Endothelial cell of umbilical vein (primary cell): ENCODE data around the gene PPP5C. TPM values are rescaled to one million over a fixed set of nuclear protein-coding genes. Genes with fewer than 3 reads are reported as not detected.

Experiments used
- BruUV-seq: library from RNA; stranded (reverse); fragments of 400-500 nt; replicated peaks from 2 replicates; lab custom pipeline; 2021; lab: Mats Ljungman, UMichigan
- CTCF ChIA-PET: fragments of 300-600, 350-600 bp; sonication (Branson Sonifier 250); formaldehyde crosslinking; loops from one replicate; lab custom pipeline; 2021; ENCODE audit warnings: antibody characterized with exemption, inconsistent platforms; lab: Charles Lee
- POLR2A ChIA-PET: fragments of 300-600, 350-600 bp; sonication (Branson Sonifier 250); formaldehyde crosslinking; loops from one replicate; lab custom pipeline; 2021; ENCODE audit warnings: antibody characterized with exemption, inconsistent platforms; lab: Charles Lee
- DNase-seq: peaks from one replicate; pipeline ENCODE4 v3.0.0-alpha.2; 2011; ENCODE audit warnings: low read depth, low spot score
- FAIRE-seq: peaks from 2 replicates; lab custom pipeline; 2011; peaks lifted over from hg19 to GRCh38; lab: Jason Lieb, UNC
- H2AFZ ChIP-seq: 2 replicates; pipeline ENCODE4 v1.6.0; 2012; ENCODE audit warnings: low read depth, low read length, control low read depth, inconsistent platforms
- H3K27ac ChIP-seq: 2 replicates; pipeline ENCODE4 v1.5.1; 2011; ENCODE audit warnings: low read depth, mild to moderate bottlenecking, control low read depth, low read length, moderate library complexity; ENCODE audit not compliant: insufficient read depth
- H3K27me3 ChIP-seq, 2 experiments: 2 replicates each; pipeline versions ENCODE4 v1.6.0 to v1.6.1; 2011; ENCODE audit warnings: low read length in 2 of 2, mixed read lengths in 1 of 2; ENCODE audit not compliant: control insufficient read depth in 2 of 2, insufficient read depth in 2 of 2
- H3K36me3 ChIP-seq, 2 experiments: 2 replicates in 1 of 2; 3 replicates in 1 of 2; pipeline ENCODE4 v1.5.1; 2011; ENCODE audit warnings: low read length in 2 of 2, mild to moderate bottlenecking in 1 of 2, moderate library complexity in 1 of 2; ENCODE audit not compliant: control insufficient read depth in 2 of 2, insufficient read depth in 2 of 2; ENCODE audit errors: extremely low read depth in 1 of 2
- H3K4me1 ChIP-seq: 3 replicates; pipeline ENCODE4 v1.5.1; 2011; ENCODE audit warnings: mild to moderate bottlenecking, low read length; ENCODE audit not compliant: control insufficient read depth, insufficient read depth; ENCODE audit errors: extremely low read depth
- H3K4me2 ChIP-seq: 2 replicates; pipeline ENCODE4 v1.6.1; 2011; ENCODE audit warnings: low read length, control low read depth, mixed read lengths; ENCODE audit not compliant: insufficient read depth
- H3K4me3 ChIP-seq, 3 experiments: fragments of 200-600 bp in 1 of 3; sonication (generic), shearing (Covaris generic) in 1 of 3; replicated peaks in 1 of 3; 2 replicates each; pipeline ENCODE4 v1.5.1; 2011 to 2016; ENCODE audit warnings: control low read depth in 3 of 3, low read length in 3 of 3, mild to moderate bottlenecking in 2 of 3, inconsistent platforms in 1 of 3, low read depth in 1 of 3, moderate library complexity in 1 of 3; ENCODE audit not compliant: insufficient read depth in 1 of 3
- H3K79me2 ChIP-seq: 2 replicates; pipeline ENCODE4 v1.6.0; 2012; ENCODE audit warnings: low read length, inconsistent platforms; ENCODE audit not compliant: control insufficient read depth, insufficient read depth
- H3K9ac ChIP-seq: replicated peaks from 2 replicates; pipeline ENCODE3; 2011; ENCODE audit warnings: low read length, control low read depth; ENCODE audit not compliant: insufficient read depth; ENCODE audit errors: extremely low read depth
- H3K9me1 ChIP-seq: replicated peaks from 3 replicates; pipeline ENCODE4 v1.6.0; 2011; ENCODE audit warnings: mild to moderate bottlenecking, low read length; ENCODE audit not compliant: control insufficient read depth, insufficient read depth; ENCODE audit errors: extremely low read depth
- H3K9me3 ChIP-seq: replicated peaks from 2 replicates; pipeline ENCODE4 v1.5.1; 2012; ENCODE audit warnings: low read length, inconsistent platforms; ENCODE audit not compliant: control insufficient read depth, insufficient read depth
- H4K20me1 ChIP-seq: replicated peaks from 2 replicates; pipeline ENCODE3; 2011; ENCODE audit warnings: mild to moderate bottlenecking, low read length; ENCODE audit not compliant: control insufficient read depth, insufficient read depth; ENCODE audit errors: extremely low read depth
- EZH2 ChIP-seq: IDR thresholded peaks from 2 replicates; pipeline ENCODE4 v1.6.1; 2012; ENCODE audit warnings: borderline replicate concordance, low read depth, mild to moderate bottlenecking, moderate library complexity, low read length, inconsistent platforms; ENCODE audit not compliant: severe bottlenecking
- FOS ChIP-seq: IDR thresholded peaks from 2 replicates; pipeline ENCODE4 v1.6.1; 2011; ENCODE audit warnings: mild to moderate bottlenecking, low read length, moderate library complexity, borderline replicate concordance; ENCODE audit not compliant: insufficient read depth
- GATA2 ChIP-seq: IDR thresholded peaks from 2 replicates; pipeline ENCODE4 v1.7.0; 2011; ENCODE audit warnings: low read depth, mild to moderate bottlenecking, moderate library complexity, mixed read lengths, low read length; ENCODE audit not compliant: insufficient read length, insufficient read depth
- JUN ChIP-seq: IDR thresholded peaks from 2 replicates; pipeline ENCODE4 v1.6.1; 2011; ENCODE audit warnings: borderline replicate concordance, low read depth; ENCODE audit not compliant: insufficient read length, insufficient read depth
- MYC ChIP-seq: IDR thresholded peaks from one replicate; pipeline ENCODE4 v1.6.1; 2011; ENCODE audit warnings: mild to moderate bottlenecking, low read depth, low read length
- POLR2A ChIP-seq: IDR thresholded peaks from 2 replicates; pipeline ENCODE4 v1.6.1; 2012; ENCODE audit warnings: low read depth, mild to moderate bottlenecking, control low read depth, low read length
- POLR2AphosphoS5 ChIP-seq: IDR thresholded peaks from 2 replicates; pipeline ENCODE4 v1.6.1; 2012; ENCODE audit warnings: low read depth, mild to moderate bottlenecking, control low read depth, low read length, moderate library complexity; ENCODE audit not compliant: insufficient read depth
- dilution Hi-C: fragments of 300-500 bp; cut with MboI; formaldehyde crosslinking; loops from one replicate; pipeline ENCODE4 v1.15.0; 2019; ENCODE audit warnings: low sequenced_read_pairs; ENCODE audit not compliant: extremely low pct_ligation_motif_present
- intact Hi-C: fragments of 100-400 bp; cut with micrococcal nuclease; formaldehyde crosslinking; loops from one replicate; pipeline ENCODE4 v1.10.0; 2022
- polyA plus RNA-seq, 4 experiments: library from polyadenylated mRNA; depleted of rRNA in 3 of 4; stranded (reverse) in 3 of 4; unstranded in 1 of 4; fragments of >200 nt; gene quantifications; 2 replicates each; pipeline versions ENCODE4 v1.2.1 to v1.2.3, GENCODE V29; 2011 to 2012; ENCODE audit warnings: missing spikeins in 1 of 4
- total RNA-seq: library from RNA; stranded (reverse); gene quantifications from 2 replicates; pipeline ENCODE4 v1.2.3, GENCODE V29; 2021
- TF ChIP-seq, protein P1 (sequence below), 2 donors: IDR thresholded peaks; 1 replicate in 1 of 2; 2 replicates in 1 of 2; pipeline ENCODE4 v1.5.1; 2011; ENCODE audit warnings: low read length in 2 of 2, mild to moderate bottlenecking in 2 of 2, moderate library complexity in 2 of 2, control low read depth in 1 of 2, inconsistent platforms in 1 of 2, low read depth in 1 of 2; ENCODE audit not compliant: insufficient read depth in 1 of 2; ENCODE audit errors: extremely low read depth in 1 of 2
- TF ChIP-seq, protein P2 (sequence below): IDR thresholded peaks from 2 replicates; pipeline ENCODE4 v1.6.1; 2011; ENCODE audit not compliant: insufficient read depth, insufficient read length

Gene PPP5C
- total and polyA plus RNA-seq, 2 donors (not counting 3 experiments of a cell fraction or from before 2014, with no cell fraction given): 114 to 172 TPM

DNA sequence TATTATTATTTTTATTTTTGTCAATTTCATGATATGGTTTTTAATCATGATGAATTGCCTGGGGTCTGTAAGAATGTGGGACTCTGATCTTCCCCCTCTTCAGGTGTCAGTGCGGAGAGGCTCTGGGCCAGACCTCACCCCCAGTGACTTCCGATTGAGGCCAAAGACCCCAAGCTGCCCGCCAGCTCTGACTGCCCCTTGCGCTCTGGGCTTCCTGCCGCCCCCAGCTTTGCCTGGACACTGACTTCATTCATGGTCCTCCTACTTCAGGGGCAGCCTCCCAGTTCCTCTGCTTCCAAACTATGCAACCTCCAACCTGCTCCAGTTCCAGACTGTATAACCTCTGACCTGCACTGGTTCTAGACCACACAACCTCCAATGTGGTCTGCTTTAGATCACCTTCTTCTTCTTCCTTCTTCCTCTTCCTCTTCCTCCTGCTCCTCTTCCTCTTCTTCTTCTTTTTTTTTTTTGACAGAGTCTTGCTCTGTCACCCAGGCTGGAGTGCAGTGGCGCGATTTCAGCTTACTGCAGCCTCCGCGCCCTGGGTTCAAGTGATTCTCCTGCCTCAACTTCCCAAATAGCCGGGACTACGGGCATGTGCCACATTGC, 6.7 kb upstream of the PPP5C start:
- H3K4me1 ChIP-seq: no peaks in the 10 kb centered on the region
- no peaks in the 10 kb centered on the region for H3K36me3 ChIP-seq
- BruUV-seq: no TSS peak
- no peaks in the 10 kb centered on the region for H3K27me3 ChIP-seq
- H4K20me1 ChIP-seq: no peaks in the 10 kb centered on the region
- ChIA-PET CTCF (interaction anchor here (1.0 to 1.3 kb wide), 2 partner anchors 19 to 60 kb away, joined by 3 read pairs; no protein-coding TSS in a partner anchor), POLR2A (no interaction called here)
- FAIRE-seq: no peak
- H3K4me2 ChIP-seq: no peak overlapping the region
- intact Hi-C loops: no loop called here
- H3K79me2 ChIP-seq: no peaks in the 10 kb centered on the region
- no peak overlapping the region for H3K9ac ChIP-seq
- H2AFZ ChIP-seq: no peak overlapping the region
- H3K9me1 ChIP-seq: no peaks in the 10 kb centered on the region
- TF ChIP-seq EZH2 (no peak), GATA2 (no peak), POLR2A (no peak), POLR2AphosphoS5 (no peak), MYC (no peak), JUN (no peak), FOS (no peak)
- TF ChIP-seq, protein P1, sequence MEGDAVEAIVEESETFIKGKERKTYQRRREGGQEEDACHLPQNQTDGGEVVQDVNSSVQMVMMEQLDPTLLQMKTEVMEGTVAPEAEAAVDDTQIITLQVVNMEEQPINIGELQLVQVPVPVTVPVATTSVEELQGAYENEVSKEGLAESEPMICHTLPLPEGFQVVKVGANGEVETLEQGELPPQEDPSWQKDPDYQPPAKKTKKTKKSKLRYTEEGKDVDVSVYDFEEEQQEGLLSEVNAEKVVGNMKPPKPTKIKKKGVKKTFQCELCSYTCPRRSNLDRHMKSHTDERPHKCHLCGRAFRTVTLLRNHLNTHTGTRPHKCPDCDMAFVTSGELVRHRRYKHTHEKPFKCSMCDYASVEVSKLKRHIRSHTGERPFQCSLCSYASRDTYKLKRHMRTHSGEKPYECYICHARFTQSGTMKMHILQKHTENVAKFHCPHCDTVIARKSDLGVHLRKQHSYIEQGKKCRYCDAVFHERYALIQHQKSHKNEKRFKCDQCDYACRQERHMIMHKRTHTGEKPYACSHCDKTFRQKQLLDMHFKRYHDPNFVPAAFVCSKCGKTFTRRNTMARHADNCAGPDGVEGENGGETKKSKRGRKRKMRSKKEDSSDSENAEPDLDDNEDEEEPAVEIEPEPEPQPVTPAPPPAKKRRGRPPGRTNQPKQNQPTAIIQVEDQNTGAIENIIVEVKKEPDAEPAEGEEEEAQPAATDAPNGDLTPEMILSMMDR (IDR thresholded peaks at IDR 0.05; ENCODE audit: extremely low read depth in 1 of 2, insufficient read depth in 1 of 2, low read depth in 1 of 2, low read length in 2 of 2): no peak
- TF ChIP-seq, protein P2, sequence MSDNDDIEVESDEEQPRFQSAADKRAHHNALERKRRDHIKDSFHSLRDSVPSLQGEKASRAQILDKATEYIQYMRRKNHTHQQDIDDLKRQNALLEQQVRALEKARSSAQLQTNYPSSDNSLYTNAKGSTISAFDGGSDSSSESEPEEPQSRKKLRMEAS: no peak
- dilution Hi-C loops: no loop called here
- H3K9me3 ChIP-seq: no peaks in the 10 kb centered on the region
- H3K4me3 ChIP-seq: no peak overlapping the region
- no peak overlapping the region for H3K27ac ChIP-seq
- no peak for DNase-seq
